DOHH2 (cell line): ENCODE measurements around the gene ADCK2.
A peak's percentile ranks its signal among the peaks of the same experiment; 100 is the strongest.

Source experiments
- CTCF ChIP-seq: fragments of 200-600 bp; sonication (generic); IDR thresholded peaks from one replicate; pipeline ENCODE4 v1.5.1; 2014; ENCODE audit warnings: antibody characterized with exemption, mild to moderate bottlenecking, low read depth, low read length; ENCODE audit not compliant: poor library complexity, severe bottlenecking
- EZH2phosphoT487 ChIP-seq: fragments of 200-600 bp; sonication (generic); IDR thresholded peaks from 2 replicates; pipeline ENCODE4 v1.6.1; 2017; ENCODE audit warnings: borderline replicate concordance, mild to moderate bottlenecking, antibody characterized with exemption, low read length, moderate library complexity, mixed read lengths

DNA sequence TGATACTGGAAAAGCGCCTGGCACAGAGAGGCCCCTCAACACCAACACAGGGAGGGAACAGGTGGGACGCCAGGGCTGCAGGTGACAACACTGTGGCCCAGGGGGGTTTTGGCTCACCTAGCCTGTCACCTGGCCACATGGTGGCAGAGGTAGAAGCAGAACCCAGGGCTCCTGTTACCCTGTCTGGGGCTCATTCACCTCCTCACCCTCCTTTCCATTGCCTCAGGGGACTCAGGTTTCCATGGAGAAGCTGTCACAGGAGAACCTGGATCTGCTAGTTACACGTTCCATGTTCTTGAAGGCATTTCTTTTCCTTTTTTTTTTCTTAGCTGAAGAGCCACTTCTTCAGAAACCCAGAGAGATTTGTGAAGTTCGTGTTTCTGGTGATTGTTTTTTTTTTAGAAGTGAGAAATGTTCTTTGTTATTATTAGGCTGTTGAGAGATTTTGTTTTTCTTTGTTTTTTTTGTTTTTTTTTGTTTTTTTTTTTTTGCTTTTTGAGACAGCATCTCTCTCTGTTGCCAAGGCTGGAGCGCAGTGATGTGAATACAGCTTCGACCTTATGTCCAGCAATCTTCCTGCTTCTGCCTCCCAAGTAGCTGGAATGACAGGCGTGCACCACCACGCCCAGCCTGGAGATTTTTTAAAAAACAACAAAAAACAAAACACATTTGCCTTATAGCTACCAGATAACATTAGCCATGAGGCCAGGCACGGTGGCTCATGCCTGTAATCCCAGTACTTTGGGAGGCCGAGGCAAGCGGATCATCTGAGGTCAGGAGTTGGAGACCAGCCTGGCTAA, 48.2 kb upstream of the ADCK2 start:
- peak; percentile 13 for TF ChIP-seq CTCF
- TF ChIP-seq EZH2phosphoT487 = no peak
